NCI-H1694 treated with DMSO at 0.1 percent for 48 hours (cell line): ENCODE data around the gene PAFAH1B2.
"Not testable (repeated sequence)": the region's sequence is repeated elsewhere in the genome, so short reads cannot be mapped to it uniquely, and the experiment has no call there.

Source experiments
- DNase-seq: peaks from one replicate; lab custom pipeline; 2025; lab: John Stamatoyannopoulos, UW

PAFAH1B2 gene

GRCh38 chr11:117143871-117144476, at the start of gene PAFAH1B2:
Gene PAFAH1B2 (plus strand): TSS chr11:117144287. CDS start chr11:117152448, 8,161 bp downstream.
- peak; percentile 53 for DNase-seq

- DNase-seq = no peak
These were observed 49.3 kb upstream of the PAFAH1B2 start for GRCh38 chr11:117094776-117095175.

- no peak for DNase-seq
These were observed 48.6 kb upstream of the PAFAH1B2 start for GRCh38 chr11:117095284-117096161.

GRCh38 chr11:117096201-117096991, 47.7 kb upstream of the PAFAH1B2 start:
- DNase-seq = no peak

- no peak for DNase-seq
These were observed 47.1 kb upstream of the PAFAH1B2 start for GRCh38 chr11:117097014-117097388.

GRCh38 chr11:117097389-117098268, 46.5 kb upstream of the PAFAH1B2 start:
- no peak for DNase-seq

GRCh38 chr11:117098269-117099232, 45.5 kb upstream of the PAFAH1B2 start, which contains the start of gene SIK3:
Gene SIK3 (minus strand): TSS chr11:117098428. CDS start chr11:117098415, 13 bp downstream.
- peak; percentile 31 for DNase-seq

- DNase-seq = no peak
These were observed 44.4 kb upstream of the PAFAH1B2 start for GRCh38 chr11:117099696-117100095.

GRCh38 chr11:117100556-117100955, 43.5 kb upstream of the PAFAH1B2 start:
- DNase-seq = no peak

- DNase-seq = no peak
These were observed 36.1 kb upstream of the PAFAH1B2 start for GRCh38 chr11:117107701-117108590.

GRCh38 chr11:117110294-117110950, 33.7 kb upstream of the PAFAH1B2 start:
- no peak for DNase-seq

- DNase-seq = not testable (repeated sequence)
These were observed 31.6 kb upstream of the PAFAH1B2 start for GRCh38 chr11:117112497-117112896.

- DNase-seq = not testable (repeated sequence)
These were observed 31.1 kb upstream of the PAFAH1B2 start for GRCh38 chr11:117112939-117113338.

- no peak for DNase-seq
These were observed 26.4 kb upstream of the PAFAH1B2 start for GRCh38 chr11:117117681-117118080.

GRCh38 chr11:117121176-117121575, 22.9 kb upstream of the PAFAH1B2 start:
- no peak for DNase-seq

GRCh38 chr11:117122556-117122955, 21.5 kb upstream of the PAFAH1B2 start:
- no peak for DNase-seq

GRCh38 chr11:117126223-117126965, 17.7 kb upstream of the PAFAH1B2 start:
- DNase-seq = no peak
